ENCODE results near the gene PPP1R18. TPM values are rescaled to one million over a fixed set of nuclear protein-coding genes. Genes with fewer than 3 reads are reported as not detected.

The PPP1R18 gene
- total and polyA plus RNA-seq, 9 of the 15 experiments (the other 6 are each of a cell fraction or from before 2014, with no cell fraction given): 12.0 to 99.2 (median 42.6) TPM

GRCh38 chr6:30727920-30728553, 41.6 kb upstream of the PPP1R18 start:
- ATAC-seq (no peak), FAIRE-seq (no peak), DNase-seq (ENCODE audit: extremely low read depth in 1 of 4, low spot score in 3 of 4) (peak in 1 of 4 experiments; percentile 31)
- ChIA-PET POLR2A (interaction anchor here (0.6 to 6.1 kb wide), 10 partner anchors 8 to 352 kb away, joined by 3 to 50 read pairs (median 4); partner anchors contain the start of genes MDC1 and TUBB), CTCF (ENCODE audit: low intra/inter-chr PET ratio) (interaction anchor here (0.6 kb wide), 1 partner anchor 175 kb away, joined by 4 read pairs; no protein-coding TSS in a partner anchor)
- H3K9ac ChIP-seq (ENCODE audit: insufficient read depth in 1 of 2, low read depth in 2 of 2, low read length in 2 of 2): no peak overlapping the region
- no peak overlapping the region for H3K27ac ChIP-seq (ENCODE audit: extremely low read depth, low read depth, low read length)
- WGBS (ENCODE audit: insufficient coverage, low coverage, missing lambda C conversion rate): 67% methylated on average over 7 of the region's 7 CpGs
- H3K4me2 ChIP-seq (ENCODE audit: insufficient read depth, low read length): no peak overlapping the region
- no peak overlapping the region for H3K4me3 ChIP-seq
- H3K79me2 ChIP-seq (ENCODE audit: control insufficient read depth, insufficient read depth, low read length): peaks cover 29% of the 10 kb centered on the region
- H2AFZ ChIP-seq (ENCODE audit: low read depth, low read length): no peak overlapping the region
- in situ Hi-C loops (cut with MboI) (loop anchor here (10.0 kb wide), 1 partner anchor 53 kb away; the partner anchor contains the start of gene DHX16), intact Hi-C loops (cut with micrococcal nuclease) (no loop called here)
- no peaks in the 10 kb centered on the region for H3K27me3 ChIP-seq (ENCODE audit: control insufficient read depth in 2 of 2, insufficient read depth in 2 of 2, low read length in 2 of 2)
- peaks cover 32% of the 10 kb centered on the region for H4K20me1 ChIP-seq (replicated peaks; ENCODE audit: control insufficient read depth, insufficient read depth, low read length)
- peaks cover 4% of the 10 kb centered on the region for H3K9me1 ChIP-seq (ENCODE audit: control insufficient read depth, insufficient read depth, low read length)
- H3K36me3 ChIP-seq (ENCODE audit: control insufficient read depth, insufficient read depth, low read length): peaks cover 81% of the 10 kb centered on the region
- no TSS peak for BruUV-seq (replicated peaks)
- H3K4me1 ChIP-seq (replicated peaks in 1 of 2; ENCODE audit: control insufficient read depth in 2 of 2, insufficient read depth in 2 of 2, low read length in 2 of 2): peaks cover 7 to 18% of the 10 kb centered on the region in 2 experiments; a peak in 4 of 5 replicates
- no peaks in the 10 kb centered on the region for H3K9me3 ChIP-seq (replicated peaks; ENCODE audit: control insufficient read depth, insufficient read depth, low read depth, low read length)
- TF ChIP-seq ZNF384 (IDR thresholded peaks at IDR 0.05; ENCODE audit: low read depth, low read length) (peak; percentile 70), SPI1 (IDR thresholded peaks at IDR 0.05; ENCODE audit: borderline replicate concordance, low read depth, low read length) (no peak), AFF4 (CRISPR knock-in tag; IDR thresholded peaks at IDR 0.05) (0 out of 2 replicates have a peak, but pooled peaks have one; percentile 39)
- TF ChIP-seq, protein P1, sequence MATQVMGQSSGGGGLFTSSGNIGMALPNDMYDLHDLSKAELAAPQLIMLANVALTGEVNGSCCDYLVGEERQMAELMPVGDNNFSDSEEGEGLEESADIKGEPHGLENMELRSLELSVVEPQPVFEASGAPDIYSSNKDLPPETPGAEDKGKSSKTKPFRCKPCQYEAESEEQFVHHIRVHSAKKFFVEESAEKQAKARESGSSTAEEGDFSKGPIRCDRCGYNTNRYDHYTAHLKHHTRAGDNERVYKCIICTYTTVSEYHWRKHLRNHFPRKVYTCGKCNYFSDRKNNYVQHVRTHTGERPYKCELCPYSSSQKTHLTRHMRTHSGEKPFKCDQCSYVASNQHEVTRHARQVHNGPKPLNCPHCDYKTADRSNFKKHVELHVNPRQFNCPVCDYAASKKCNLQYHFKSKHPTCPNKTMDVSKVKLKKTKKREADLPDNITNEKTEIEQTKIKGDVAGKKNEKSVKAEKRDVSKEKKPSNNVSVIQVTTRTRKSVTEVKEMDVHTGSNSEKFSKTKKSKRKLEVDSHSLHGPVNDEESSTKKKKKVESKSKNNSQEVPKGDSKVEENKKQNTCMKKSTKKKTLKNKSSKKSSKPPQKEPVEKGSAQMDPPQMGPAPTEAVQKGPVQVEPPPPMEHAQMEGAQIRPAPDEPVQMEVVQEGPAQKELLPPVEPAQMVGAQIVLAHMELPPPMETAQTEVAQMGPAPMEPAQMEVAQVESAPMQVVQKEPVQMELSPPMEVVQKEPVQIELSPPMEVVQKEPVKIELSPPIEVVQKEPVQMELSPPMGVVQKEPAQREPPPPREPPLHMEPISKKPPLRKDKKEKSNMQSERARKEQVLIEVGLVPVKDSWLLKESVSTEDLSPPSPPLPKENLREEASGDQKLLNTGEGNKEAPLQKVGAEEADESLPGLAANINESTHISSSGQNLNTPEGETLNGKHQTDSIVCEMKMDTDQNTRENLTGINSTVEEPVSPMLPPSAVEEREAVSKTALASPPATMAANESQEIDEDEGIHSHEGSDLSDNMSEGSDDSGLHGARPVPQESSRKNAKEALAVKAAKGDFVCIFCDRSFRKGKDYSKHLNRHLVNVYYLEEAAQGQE (IDR thresholded peaks at IDR 0.05; ENCODE audit: borderline replicate concordance): peak; percentile 15; the same call in 1 of the 2 replicates
- TF ChIP-seq, protein P1 (CRISPR knock-in tag; IDR thresholded peaks at IDR 0.05; ENCODE audit: low read depth): no peak
